Esophagus muscularis mucosa (tissue), 4 donors: ENCODE data around the gene ATG16L2.

Experiments
- EP300 ChIP-seq: sonication (generic); formaldehyde crosslinking; IDR thresholded peaks from one replicate; pipeline ENCODE4 v1.6.1; 2017; ENCODE audit warnings: antibody characterized with exemption
- POLR2A ChIP-seq: fragments of 450-650 bp; IDR thresholded peaks from one replicate; pipeline ENCODE4 v1.6.1; 2017; ENCODE audit warnings: antibody characterized with exemption, moderate library complexity, mild to moderate bottlenecking, low read depth
- POLR2AphosphoS5 ChIP-seq, 2 donors: sonication (generic); formaldehyde crosslinking; IDR thresholded peaks; one replicate each; pipeline ENCODE4 v1.6.1; 2017; ENCODE audit warnings: antibody characterized with exemption in 2 of 2
- TF ChIP-seq, protein P1 (sequence below), 3 experiments: fragments of 200-600 bp in 2 of 3; fragments of 450-650 bp in 1 of 3; sonication (generic) in 2 of 3; IDR thresholded peaks; one replicate each; pipeline ENCODE4 v1.5.1; 2017 to 2019; ENCODE audit warnings: antibody characterized with exemption in 3 of 3, mild to moderate bottlenecking in 2 of 3, moderate library complexity in 1 of 3

DNA sequence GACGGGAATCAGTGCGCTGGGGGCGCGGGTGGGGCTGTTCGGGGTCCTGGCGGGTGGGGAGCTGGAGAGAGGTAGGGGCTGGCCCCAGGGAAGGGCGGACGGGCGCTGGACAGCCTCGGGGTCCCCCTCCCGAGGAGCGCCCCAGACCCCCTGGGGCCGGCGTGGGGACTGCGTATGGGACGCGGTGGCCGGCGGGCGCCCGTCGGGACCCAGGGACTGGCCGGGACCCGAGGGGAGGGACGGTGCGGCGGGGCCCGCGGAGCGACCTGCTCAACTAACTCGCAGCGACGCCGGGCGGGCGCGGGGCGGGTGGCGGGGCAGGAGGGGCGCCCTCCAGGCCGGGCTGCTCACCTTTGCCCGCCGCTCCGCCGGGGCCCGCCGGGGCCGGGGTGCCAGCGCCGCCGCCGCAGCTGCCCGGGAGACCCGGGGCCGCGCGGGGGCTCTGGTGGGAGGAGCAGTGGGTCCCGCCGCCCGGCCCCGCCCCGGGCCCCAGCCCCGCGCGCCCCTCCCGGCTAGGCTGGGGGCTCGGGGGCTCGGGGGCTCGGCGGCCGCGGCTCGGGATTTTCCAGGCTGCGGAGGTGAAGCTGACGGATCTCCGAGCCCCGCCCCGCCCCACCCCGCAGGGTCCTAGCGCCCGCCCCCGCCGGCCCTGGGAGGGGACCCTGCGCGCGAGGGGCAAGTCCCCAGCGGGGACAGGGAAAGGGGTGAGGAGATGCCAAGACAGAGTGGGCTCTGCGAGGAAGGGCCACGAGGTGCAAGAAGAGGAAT lies 32.7 kb upstream of the ATG16L2 start:
- no peak for TF ChIP-seq EP300
- TF ChIP-seq, protein P1, sequence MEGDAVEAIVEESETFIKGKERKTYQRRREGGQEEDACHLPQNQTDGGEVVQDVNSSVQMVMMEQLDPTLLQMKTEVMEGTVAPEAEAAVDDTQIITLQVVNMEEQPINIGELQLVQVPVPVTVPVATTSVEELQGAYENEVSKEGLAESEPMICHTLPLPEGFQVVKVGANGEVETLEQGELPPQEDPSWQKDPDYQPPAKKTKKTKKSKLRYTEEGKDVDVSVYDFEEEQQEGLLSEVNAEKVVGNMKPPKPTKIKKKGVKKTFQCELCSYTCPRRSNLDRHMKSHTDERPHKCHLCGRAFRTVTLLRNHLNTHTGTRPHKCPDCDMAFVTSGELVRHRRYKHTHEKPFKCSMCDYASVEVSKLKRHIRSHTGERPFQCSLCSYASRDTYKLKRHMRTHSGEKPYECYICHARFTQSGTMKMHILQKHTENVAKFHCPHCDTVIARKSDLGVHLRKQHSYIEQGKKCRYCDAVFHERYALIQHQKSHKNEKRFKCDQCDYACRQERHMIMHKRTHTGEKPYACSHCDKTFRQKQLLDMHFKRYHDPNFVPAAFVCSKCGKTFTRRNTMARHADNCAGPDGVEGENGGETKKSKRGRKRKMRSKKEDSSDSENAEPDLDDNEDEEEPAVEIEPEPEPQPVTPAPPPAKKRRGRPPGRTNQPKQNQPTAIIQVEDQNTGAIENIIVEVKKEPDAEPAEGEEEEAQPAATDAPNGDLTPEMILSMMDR (IDR thresholded peaks at IDR 0.05): no peak
- TF ChIP-seq POLR2A: no peak
- TF ChIP-seq POLR2AphosphoS5 (IDR thresholded peaks at IDR 0.05): no peak
